CD8-positive, alpha-beta memory T cell (primary cell): Measurements from ENCODE around the gene PCDH9. TPM values are rescaled to one million over a fixed set of nuclear protein-coding genes. Genes with fewer than 3 reads are reported as not detected.
"Not testable (repeated sequence)": the region's sequence is repeated elsewhere in the genome, so short reads cannot be mapped to it uniquely, and the experiment has no call there.

Experiments used
- CTCF ChIA-PET: fragments of 350-600 bp; sonication (Branson Sonifier 250); formaldehyde crosslinking; loops from one replicate; lab custom pipeline; 2021; ENCODE audit warnings: antibody characterized with exemption; lab: Charles Lee
- POLR2A ChIA-PET: fragments of 350-600 bp; sonication (Branson Sonifier 250); formaldehyde crosslinking; loops from one replicate; lab custom pipeline; 2021; ENCODE audit warnings: antibody characterized with exemption; lab: Charles Lee
- DNase-seq, 5 donors: peaks; one replicate each; pipeline versions ENCODE4 v3.0.0 to v3.0.0-alpha.2; 2020 to 2022; ENCODE audit warnings: mixed read lengths in 1 of 5
- H3K27ac ChIP-seq: one replicate; pipeline ENCODE4 v1.7.0; 2013; ENCODE audit warnings: low read depth, mild to moderate bottlenecking, low read length, moderate library complexity
- H3K27me3 ChIP-seq: 2 replicates; pipeline ENCODE4 v1.7.0; 2013; ENCODE audit warnings: low read length, mild to moderate bottlenecking; ENCODE audit not compliant: insufficient read depth, poor library complexity, severe bottlenecking
- H3K36me3 ChIP-seq: 2 replicates; pipeline ENCODE4 v1.7.0; 2013; ENCODE audit warnings: mild to moderate bottlenecking, low read length, moderate library complexity; ENCODE audit not compliant: insufficient read depth
- H3K4me1 ChIP-seq: 2 replicates; pipeline ENCODE4 v1.7.0; 2013; ENCODE audit warnings: mild to moderate bottlenecking, low read length, moderate library complexity; ENCODE audit not compliant: insufficient read depth
- H3K4me3 ChIP-seq: 2 replicates; pipeline ENCODE4 v1.7.0; 2013; ENCODE audit warnings: mild to moderate bottlenecking, low read length
- H3K9me3 ChIP-seq: 2 replicates; pipeline ENCODE4 v1.7.0; 2013; ENCODE audit warnings: mild to moderate bottlenecking, low read length
- H3K27ac Mint-ChIP-seq, 8 donors: one replicate each; pipeline ENCODE4 v1.8.0; 2020 to 2021; ENCODE audit warnings: mixed read lengths in 8 of 8, mild to moderate bottlenecking in 6 of 8, inconsistent platforms in 3 of 8, moderate library complexity in 3 of 8
- H3K27me3 Mint-ChIP-seq, 2 donors: one replicate each; pipeline ENCODE4 v1.8.0; 2020 to 2021; ENCODE audit warnings: mixed read lengths in 2 of 2, mild to moderate bottlenecking in 1 of 2, moderate library complexity in 1 of 2
- H3K36me3 Mint-ChIP-seq, 3 donors: one replicate each; pipeline ENCODE4 v1.8.0; 2020 to 2021; ENCODE audit warnings: mixed read lengths in 3 of 3, inconsistent platforms in 1 of 3, mild to moderate bottlenecking in 1 of 3
- H3K4me1 Mint-ChIP-seq, 3 donors: one replicate each; pipeline ENCODE4 v1.8.0; 2020 to 2021; ENCODE audit warnings: mixed read lengths in 3 of 3, inconsistent platforms in 1 of 3, mild to moderate bottlenecking in 1 of 3
- H3K4me3 Mint-ChIP-seq, 7 donors: one replicate each; pipeline ENCODE4 v1.8.0; 2020 to 2021; ENCODE audit warnings: mixed read lengths in 7 of 7, mild to moderate bottlenecking in 6 of 7, moderate library complexity in 4 of 7, inconsistent platforms in 2 of 7
- H3K9me3 Mint-ChIP-seq, 5 donors: one replicate each; pipeline ENCODE4 v1.8.0; 2020 to 2022; ENCODE audit warnings: mixed read lengths in 5 of 5, mild to moderate bottlenecking in 3 of 5, moderate library complexity in 2 of 5, inconsistent platforms in 1 of 5
- polyA plus RNA-seq: library from polyadenylated mRNA; unstranded; fragments of 300-500 nt; fragmentation: Illumina TruSeq; gene quantifications from one replicate; pipeline ENCODE4 v1.2.3, GENCODE V29; 2021
- total RNA-seq, 2 experiments: library from RNA; stranded (reverse); gene quantifications; one replicate each; pipeline ENCODE4 v1.2.3, GENCODE V29; 2021

PCDH9 gene
- total and polyA plus RNA-seq, 3 experiments from 2014 or later = 0.09 to 0.21 (median 0.16) TPM

DNA sequence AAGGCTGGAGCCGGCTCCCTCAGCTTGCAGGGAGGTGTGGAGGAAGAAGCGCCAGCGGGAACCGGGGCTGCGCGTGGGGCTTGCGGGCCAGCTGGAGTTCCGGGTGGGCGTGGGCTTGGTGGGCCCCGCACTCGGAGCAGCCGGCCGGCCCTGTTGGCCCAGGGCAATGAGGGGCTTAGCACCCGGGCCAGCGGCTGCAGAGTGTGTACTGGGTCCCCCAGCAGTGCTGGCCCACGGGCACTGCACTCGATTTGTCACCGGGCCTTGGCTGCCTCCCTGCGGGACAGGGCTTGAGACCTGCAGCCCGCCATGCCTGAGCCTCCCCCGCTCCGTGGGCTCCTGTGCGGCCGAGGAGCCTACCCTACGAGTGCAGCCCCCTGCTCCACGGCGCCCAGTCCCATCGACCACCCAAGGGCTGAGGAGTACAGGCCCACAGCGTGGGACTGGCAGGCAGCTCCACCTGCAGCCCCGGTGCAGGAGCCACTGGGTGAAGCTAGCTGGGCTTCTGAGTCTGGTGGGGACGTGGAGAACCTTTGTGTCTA lies 608.2 kb downstream of the PCDH9 start:
- H3K27ac ChIP-seq, H3K4me1 Mint-ChIP-seq, H3K9me3 ChIP-seq, H3K4me1 ChIP-seq, POLR2A ChIA-PET, H3K27me3 Mint-ChIP-seq, H3K27me3 ChIP-seq, H3K27ac Mint-ChIP-seq, H3K4me3 ChIP-seq, H3K36me3 ChIP-seq, DNase-seq, CTCF ChIA-PET, H3K4me3 Mint-ChIP-seq, H3K36me3 Mint-ChIP-seq: not testable (repeated sequence)
- H3K9me3 Mint-ChIP-seq = peaks cover 1 to 15% (median 8%) of the 10 kb centered on the region in 5 donors

- ChIA-PET POLR2A (no interaction called here), CTCF (no interaction called here)
- Mint-ChIP-seq H3K4me3 (no peak overlapping the region), H3K27ac (no peak overlapping the region), H3K4me1 (no peaks in the 10 kb centered on the region), H3K36me3 (peaks cover 0 to 2% (median 0%) of the 10 kb centered on the region in 3 donors), H3K27me3 (no peaks in the 10 kb centered on the region), H3K9me3 (peaks cover 1 to 17% (median 14%) of the 10 kb centered on the region in 5 donors)
- H3K4me3 ChIP-seq = no peak overlapping the region
- H3K36me3 ChIP-seq = no peaks in the 10 kb centered on the region
- no peak overlapping the region for H3K27ac ChIP-seq
- no peaks in the 10 kb centered on the region for H3K27me3 ChIP-seq
- DNase-seq = no peak
- no peaks in the 10 kb centered on the region for H3K9me3 ChIP-seq
- H3K4me1 ChIP-seq = no peaks in the 10 kb centered on the region
These were observed 611.4 kb downstream of the PCDH9 start for GRCh38 chr13:66618702-66619101.

GRCh38 chr13:66617786-66618185 lies 612.4 kb downstream of the PCDH9 start:
- Histone ChIP-seq H3K4me3 (no peak overlapping the region), H3K4me1 (no peaks in the 10 kb centered on the region), H3K27me3 (no peaks in the 10 kb centered on the region), H3K9me3 (no peaks in the 10 kb centered on the region), H3K36me3 (no peaks in the 10 kb centered on the region), H3K27ac (no peak overlapping the region)
- ChIA-PET CTCF (no interaction called here), POLR2A (no interaction called here)
- DNase-seq = no peak
- no peaks in the 10 kb centered on the region for H3K27me3 Mint-ChIP-seq
- H3K4me3 Mint-ChIP-seq = no peak overlapping the region
- no peaks in the 10 kb centered on the region for H3K4me1 Mint-ChIP-seq
- peaks cover 0 to 2% (median 0%) of the 10 kb centered on the region in 3 donors for H3K36me3 Mint-ChIP-seq
- peaks cover 1 to 18% (median 11%) of the 10 kb centered on the region in 5 donors for H3K9me3 Mint-ChIP-seq
- H3K27ac Mint-ChIP-seq = no peak overlapping the region

- H3K36me3 Mint-ChIP-seq = peaks cover 0 to 2% (median 0%) of the 10 kb centered on the region in 3 donors
- no peak for DNase-seq
- H3K27ac ChIP-seq = no peak overlapping the region
- no peaks in the 10 kb centered on the region for H3K4me1 ChIP-seq
- no peak overlapping the region for H3K4me3 ChIP-seq
- no peaks in the 10 kb centered on the region for H3K27me3 ChIP-seq
- H3K4me3 Mint-ChIP-seq = no peak overlapping the region
- ChIA-PET POLR2A (no interaction called here), CTCF (no interaction called here)
- H3K36me3 ChIP-seq = no peaks in the 10 kb centered on the region
- H3K9me3 Mint-ChIP-seq = peaks cover 1 to 22% (median 5%) of the 10 kb centered on the region in 5 donors
- H3K4me1 Mint-ChIP-seq = no peaks in the 10 kb centered on the region
- H3K9me3 ChIP-seq = no peaks in the 10 kb centered on the region
- no peaks in the 10 kb centered on the region for H3K27me3 Mint-ChIP-seq
- H3K27ac Mint-ChIP-seq = no peak overlapping the region
These were observed 617.2 kb downstream of the PCDH9 start for GRCh38 chr13:66612983-66613382.

DNA sequence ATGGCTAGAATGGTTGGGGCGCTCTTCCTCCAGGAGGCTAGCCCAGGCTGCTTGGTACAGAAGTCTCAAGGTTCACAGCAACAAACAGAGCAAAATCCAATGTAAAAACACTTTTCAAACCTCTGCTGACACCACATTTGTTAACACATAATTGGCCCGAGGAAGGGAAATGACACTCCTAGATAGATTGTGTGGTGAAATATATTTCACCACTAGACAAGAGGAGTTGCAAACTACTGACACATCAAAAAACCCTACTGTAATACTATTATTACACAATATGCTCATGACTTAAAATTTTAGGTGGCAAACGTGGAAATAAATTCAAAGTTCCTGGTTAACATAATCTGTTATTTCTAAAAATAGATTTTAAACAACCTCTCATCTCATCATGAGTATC lies 643.6 kb downstream of the PCDH9 start:
- H3K27me3 ChIP-seq = no peaks in the 10 kb centered on the region

DNA sequence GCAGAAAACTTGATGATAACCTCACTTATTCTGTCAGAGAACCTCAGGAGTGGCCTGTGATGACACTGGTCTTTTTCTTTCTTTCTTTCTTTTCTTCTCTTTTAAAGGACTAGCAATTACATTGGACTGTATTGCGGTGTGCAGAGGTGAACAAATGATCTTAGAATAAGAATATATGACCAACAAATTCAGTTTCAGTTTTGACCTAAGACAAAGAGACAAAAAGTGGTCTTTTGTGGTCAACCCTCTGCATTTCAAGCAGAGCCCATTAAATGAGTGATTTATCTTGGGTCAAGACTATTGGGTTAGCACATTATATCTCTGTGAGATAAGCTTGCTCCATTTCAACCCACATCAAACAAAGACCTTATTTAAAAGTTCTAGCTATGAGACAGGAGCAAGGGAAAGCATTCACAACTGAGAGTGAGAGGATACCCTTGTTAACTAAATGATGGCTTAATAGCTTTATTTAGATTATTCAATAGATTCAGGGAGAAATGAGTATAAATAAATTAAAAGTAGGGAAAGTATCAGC lies 644.4 kb downstream of the PCDH9 start:
- DNase-seq = no peak
- Mint-ChIP-seq H3K36me3 (no peaks in the 10 kb centered on the region), H3K27ac (no peak overlapping the region), H3K4me1 (no peaks in the 10 kb centered on the region), H3K4me3 (no peak overlapping the region), H3K27me3 (no peaks in the 10 kb centered on the region), H3K9me3 (peaks cover 2 to 18% (median 6%) of the 10 kb centered on the region in 5 donors)
- ChIA-PET POLR2A (no interaction called here), CTCF (no interaction called here)
- Histone ChIP-seq H3K4me3 (no peak overlapping the region), H3K36me3 (no peaks in the 10 kb centered on the region), H3K27ac (no peak overlapping the region), H3K4me1 (no peaks in the 10 kb centered on the region), H3K27me3 (no peaks in the 10 kb centered on the region), H3K9me3 (no peaks in the 10 kb centered on the region)

More for the DNA sequence above, 643.6 kb downstream of the PCDH9 start:
- Mint-ChIP-seq H3K4me1 (no peaks in the 10 kb centered on the region), H3K9me3 (peaks cover 2 to 18% (median 6%) of the 10 kb centered on the region in 5 donors), H3K4me3 (no peak overlapping the region), H3K36me3 (no peaks in the 10 kb centered on the region), H3K27me3 (no peaks in the 10 kb centered on the region), H3K27ac (no peak overlapping the region)
- H3K9me3 ChIP-seq = no peaks in the 10 kb centered on the region
- no peak overlapping the region for H3K27ac ChIP-seq
- DNase-seq = no peak
- no peak overlapping the region for H3K4me3 ChIP-seq
- no peaks in the 10 kb centered on the region for H3K4me1 ChIP-seq
- CTCF ChIA-PET = no interaction called here
- POLR2A ChIA-PET = no interaction called here
- H3K36me3 ChIP-seq = no peaks in the 10 kb centered on the region

- no peak overlapping the region for H3K27ac Mint-ChIP-seq
- no peak for DNase-seq
- Histone ChIP-seq H3K36me3 (no peaks in the 10 kb centered on the region), H3K27ac (no peak overlapping the region), H3K27me3 (no peaks in the 10 kb centered on the region), H3K4me3 (no peak overlapping the region), H3K9me3 (no peaks in the 10 kb centered on the region), H3K4me1 (no peaks in the 10 kb centered on the region)
- CTCF ChIA-PET = no interaction called here
- H3K36me3 Mint-ChIP-seq = no peaks in the 10 kb centered on the region
- peaks cover 2 to 10% (median 6%) of the 10 kb centered on the region in 5 donors for H3K9me3 Mint-ChIP-seq
- H3K27me3 Mint-ChIP-seq = no peaks in the 10 kb centered on the region
- POLR2A ChIA-PET = no interaction called here
- H3K4me1 Mint-ChIP-seq = no peaks in the 10 kb centered on the region
- H3K4me3 Mint-ChIP-seq = no peak overlapping the region
These were observed 648.5 kb downstream of the PCDH9 start for GRCh38 chr13:66581675-66582074.

GRCh38 chr13:66578305-66578704 lies 651.8 kb downstream of the PCDH9 start:
- H3K4me1 ChIP-seq = no peaks in the 10 kb centered on the region
- Mint-ChIP-seq H3K4me3 (no peak overlapping the region), H3K36me3 (no peaks in the 10 kb centered on the region), H3K9me3 (peaks cover 0 to 12% (median 9%) of the 10 kb centered on the region in 5 donors), H3K27ac (no peak overlapping the region), H3K4me1 (no peaks in the 10 kb centered on the region), H3K27me3 (no peaks in the 10 kb centered on the region)
- no peaks in the 10 kb centered on the region for H3K36me3 ChIP-seq
- H3K27ac ChIP-seq = no peak overlapping the region
- H3K27me3 ChIP-seq = no peaks in the 10 kb centered on the region
- no peak for DNase-seq
- CTCF ChIA-PET = no interaction called here
- POLR2A ChIA-PET = no interaction called here
- H3K4me3 ChIP-seq = no peak overlapping the region
- no peaks in the 10 kb centered on the region for H3K9me3 ChIP-seq
